Measurements from ENCODE around the gene UGP2.

UGP2 gene

DNA sequence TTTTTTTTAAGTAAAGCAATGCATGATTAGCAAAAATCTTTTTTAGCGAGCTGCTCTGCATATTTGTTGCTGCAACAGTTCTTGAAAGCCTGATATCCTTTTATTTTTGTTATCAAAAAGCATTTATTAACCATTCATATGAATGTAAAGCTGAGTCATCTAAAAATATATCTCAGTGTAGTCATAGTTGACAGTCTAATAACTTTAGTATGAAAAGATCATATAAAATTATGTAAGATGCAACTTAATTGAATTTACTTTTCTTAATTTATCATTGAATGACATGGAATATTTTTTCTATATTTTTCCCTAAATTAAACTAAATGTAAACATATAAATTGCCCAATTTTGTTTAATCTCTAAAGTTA, 8.5 kb downstream of the UGP2 start:
- TF ChIP-seq, protein P1, sequence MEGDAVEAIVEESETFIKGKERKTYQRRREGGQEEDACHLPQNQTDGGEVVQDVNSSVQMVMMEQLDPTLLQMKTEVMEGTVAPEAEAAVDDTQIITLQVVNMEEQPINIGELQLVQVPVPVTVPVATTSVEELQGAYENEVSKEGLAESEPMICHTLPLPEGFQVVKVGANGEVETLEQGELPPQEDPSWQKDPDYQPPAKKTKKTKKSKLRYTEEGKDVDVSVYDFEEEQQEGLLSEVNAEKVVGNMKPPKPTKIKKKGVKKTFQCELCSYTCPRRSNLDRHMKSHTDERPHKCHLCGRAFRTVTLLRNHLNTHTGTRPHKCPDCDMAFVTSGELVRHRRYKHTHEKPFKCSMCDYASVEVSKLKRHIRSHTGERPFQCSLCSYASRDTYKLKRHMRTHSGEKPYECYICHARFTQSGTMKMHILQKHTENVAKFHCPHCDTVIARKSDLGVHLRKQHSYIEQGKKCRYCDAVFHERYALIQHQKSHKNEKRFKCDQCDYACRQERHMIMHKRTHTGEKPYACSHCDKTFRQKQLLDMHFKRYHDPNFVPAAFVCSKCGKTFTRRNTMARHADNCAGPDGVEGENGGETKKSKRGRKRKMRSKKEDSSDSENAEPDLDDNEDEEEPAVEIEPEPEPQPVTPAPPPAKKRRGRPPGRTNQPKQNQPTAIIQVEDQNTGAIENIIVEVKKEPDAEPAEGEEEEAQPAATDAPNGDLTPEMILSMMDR (IDR thresholded peaks at IDR 0.05), result no peak

- TF ChIP-seq, protein P1 (IDR thresholded peaks at IDR 0.05), result no peak
Measured at GRCh38 chr2:63850649-63851048, 9.0 kb downstream of the UGP2 start.

DNA sequence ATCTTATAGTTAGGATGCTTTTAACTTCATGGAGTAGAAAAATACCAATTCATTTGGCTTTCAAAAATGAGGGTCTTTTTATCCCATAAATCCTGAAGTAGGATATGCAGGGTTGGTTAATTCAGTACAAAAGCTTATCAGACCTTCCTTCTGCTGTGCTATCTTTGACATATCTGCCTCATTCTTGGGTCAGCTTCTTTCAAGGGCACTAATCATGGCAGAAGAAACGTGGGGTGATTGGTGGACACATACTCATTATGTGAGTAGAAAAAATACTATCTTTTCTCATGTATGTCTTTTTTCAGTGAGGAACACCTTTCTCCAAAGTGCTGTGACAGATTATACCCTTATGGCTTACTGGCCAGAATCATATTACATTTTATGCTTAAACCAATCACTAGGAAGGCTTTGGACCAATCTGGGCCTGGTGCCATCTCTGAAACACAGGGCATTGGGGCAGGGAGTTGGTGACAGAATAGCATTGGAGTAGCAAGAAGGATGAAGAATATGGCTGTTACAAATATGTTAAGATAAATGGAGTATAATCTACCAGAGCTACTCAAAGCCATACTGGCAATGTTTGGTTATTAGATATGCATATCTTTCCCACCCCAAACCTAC, 10.1 kb downstream of the UGP2 start:
- TF ChIP-seq, protein P1 (IDR thresholded peaks at IDR 0.05), result no peak

GRCh38 chr2:63853527-63854310, 12.0 kb downstream of the UGP2 start:
- TF ChIP-seq, protein P1 (IDR thresholded peaks at IDR 0.05), result no peak

- TF ChIP-seq, protein P1 (IDR thresholded peaks at IDR 0.05), result no peak
Measured at GRCh38 chr2:63855418-63856302, 14.0 kb downstream of the UGP2 start.

DNA sequence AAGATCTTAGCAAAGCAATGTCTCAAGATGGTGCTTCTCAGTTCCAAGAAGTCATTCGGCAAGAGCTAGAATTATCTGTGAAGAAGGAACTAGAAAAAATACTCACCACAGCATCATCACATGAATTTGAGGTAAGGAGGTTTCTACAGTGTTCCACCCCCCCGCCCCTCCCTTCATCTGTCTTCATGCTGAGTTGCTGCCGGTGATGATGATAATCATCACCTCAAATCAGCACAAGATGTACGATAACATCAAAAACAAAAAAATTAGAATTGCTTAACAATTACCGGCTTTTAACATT, 14.6 kb downstream of the UGP2 start:
- TF ChIP-seq, protein P1 (IDR thresholded peaks at IDR 0.05), result no peak

DNA sequence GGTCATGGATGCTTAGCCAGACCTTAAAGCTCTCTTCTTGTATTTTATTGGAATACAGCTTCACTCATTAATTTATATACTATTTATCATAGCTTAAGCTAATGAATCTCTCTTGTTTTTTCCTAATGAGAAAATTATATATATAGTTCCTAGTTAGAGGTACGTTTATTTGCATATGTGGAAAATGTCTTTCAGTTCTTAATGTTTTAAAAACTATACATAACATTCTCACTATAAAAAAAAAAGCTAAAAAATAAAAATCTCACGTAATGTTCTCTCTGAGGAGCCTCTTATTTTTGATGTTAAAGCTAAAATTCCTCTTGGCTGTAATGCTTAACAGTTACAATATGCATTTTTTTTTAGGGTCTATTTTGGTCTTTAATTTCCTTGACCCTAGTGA, 16.6 kb downstream of the UGP2 start:
- TF ChIP-seq, protein P1 (IDR thresholded peaks at IDR 0.05), result no peak
